Measurements from ENCODE around the gene SRD5A1. TPM values are rescaled to one million over a fixed set of nuclear protein-coding genes. Genes with fewer than 3 reads are reported as not detected.
"Not testable (repeated sequence)": the region's sequence is repeated elsewhere in the genome, so short reads cannot be mapped to it uniquely, and the experiment has no call there.

SRD5A1 gene
- total RNA-seq, 4 donors from 2014 or later: 0.75 to 4.3 (median 3.3) TPM

- Histone ChIP-seq H3K27ac (no peak overlapping the region), H3K4me1 (no peaks in the 10 kb centered on the region), H3K36me3 (no peaks in the 10 kb centered on the region), H3K9me3 (no peaks in the 10 kb centered on the region), H3K27me3 (no peaks in the 10 kb centered on the region), H3K4me3 (no peak overlapping the region)
- no peak for TF ChIP-seq POLR2A (IDR thresholded peaks at IDR 0.05)
- TF ChIP-seq, protein P1, sequence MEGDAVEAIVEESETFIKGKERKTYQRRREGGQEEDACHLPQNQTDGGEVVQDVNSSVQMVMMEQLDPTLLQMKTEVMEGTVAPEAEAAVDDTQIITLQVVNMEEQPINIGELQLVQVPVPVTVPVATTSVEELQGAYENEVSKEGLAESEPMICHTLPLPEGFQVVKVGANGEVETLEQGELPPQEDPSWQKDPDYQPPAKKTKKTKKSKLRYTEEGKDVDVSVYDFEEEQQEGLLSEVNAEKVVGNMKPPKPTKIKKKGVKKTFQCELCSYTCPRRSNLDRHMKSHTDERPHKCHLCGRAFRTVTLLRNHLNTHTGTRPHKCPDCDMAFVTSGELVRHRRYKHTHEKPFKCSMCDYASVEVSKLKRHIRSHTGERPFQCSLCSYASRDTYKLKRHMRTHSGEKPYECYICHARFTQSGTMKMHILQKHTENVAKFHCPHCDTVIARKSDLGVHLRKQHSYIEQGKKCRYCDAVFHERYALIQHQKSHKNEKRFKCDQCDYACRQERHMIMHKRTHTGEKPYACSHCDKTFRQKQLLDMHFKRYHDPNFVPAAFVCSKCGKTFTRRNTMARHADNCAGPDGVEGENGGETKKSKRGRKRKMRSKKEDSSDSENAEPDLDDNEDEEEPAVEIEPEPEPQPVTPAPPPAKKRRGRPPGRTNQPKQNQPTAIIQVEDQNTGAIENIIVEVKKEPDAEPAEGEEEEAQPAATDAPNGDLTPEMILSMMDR (IDR thresholded peaks at IDR 0.05 in 4 of 5, conservative IDR thresholded peaks at IDR 0.05 in 1 of 5): no peak
- ATAC-seq (no peak), DNase-seq (no peak)
- in situ Hi-C loops (cut with MboI; ENCODE audit: low sequenced_read_pairs in 4 of 4) (no loop called here), intact Hi-C loops (cut with DNase I; ENCODE audit: low total_unique reads) (no loop called here)
Observed at GRCh38 chr5:6666762-6667161, 33.5 kb downstream of the SRD5A1 start.

GRCh38 chr5:6667648-6668047 is 34.4 kb downstream of the SRD5A1 start:
- Histone ChIP-seq H3K36me3 (no peaks in the 10 kb centered on the region), H3K4me1 (no peaks in the 10 kb centered on the region), H3K4me3 (no peak overlapping the region), H3K27me3 (no peaks in the 10 kb centered on the region), H3K9me3 (no peaks in the 10 kb centered on the region), H3K27ac (no peak overlapping the region)
- in situ Hi-C loops (cut with MboI; ENCODE audit: low sequenced_read_pairs in 4 of 4) (no loop called here), intact Hi-C loops (cut with DNase I; ENCODE audit: low total_unique reads) (no loop called here)
- ATAC-seq (no peak), DNase-seq (no peak)
- TF ChIP-seq, protein P1 (IDR thresholded peaks at IDR 0.05 in 4 of 5, conservative IDR thresholded peaks at IDR 0.05 in 1 of 5): no peak
- TF ChIP-seq POLR2A (IDR thresholded peaks at IDR 0.05): no peak

DNA sequence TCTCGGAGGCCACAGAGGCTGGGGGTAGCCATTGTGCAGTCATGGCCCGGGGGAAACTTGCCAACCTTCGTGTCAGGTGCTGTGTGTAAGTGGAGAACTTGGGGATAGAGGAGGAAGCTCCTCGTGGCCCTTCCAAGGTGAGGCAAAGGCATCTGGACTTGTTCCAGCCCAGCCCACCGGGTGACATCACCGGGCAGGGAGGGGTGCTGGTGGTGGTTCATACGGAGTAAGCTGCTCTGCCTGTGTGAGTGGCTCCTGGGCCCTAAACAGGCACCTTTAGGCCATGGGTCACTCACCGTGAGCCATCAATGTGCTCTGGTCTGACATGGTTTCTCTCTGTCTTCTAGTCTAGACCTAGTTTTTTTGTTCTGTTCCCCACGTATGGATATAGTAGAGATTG is 35.5 kb downstream of the SRD5A1 start:
- DNase-seq; in situ Hi-C loops (cut with MboI; ENCODE audit: low sequenced_read_pairs in 4 of 4); intact Hi-C loops (cut with DNase I; ENCODE audit: low total_unique reads); ATAC-seq; H3K4me1 ChIP-seq; H3K27me3 ChIP-seq; H3K27ac ChIP-seq; H3K36me3 ChIP-seq; H3K4me3 ChIP-seq; H3K9me3 ChIP-seq: not testable (repeated sequence)

DNA sequence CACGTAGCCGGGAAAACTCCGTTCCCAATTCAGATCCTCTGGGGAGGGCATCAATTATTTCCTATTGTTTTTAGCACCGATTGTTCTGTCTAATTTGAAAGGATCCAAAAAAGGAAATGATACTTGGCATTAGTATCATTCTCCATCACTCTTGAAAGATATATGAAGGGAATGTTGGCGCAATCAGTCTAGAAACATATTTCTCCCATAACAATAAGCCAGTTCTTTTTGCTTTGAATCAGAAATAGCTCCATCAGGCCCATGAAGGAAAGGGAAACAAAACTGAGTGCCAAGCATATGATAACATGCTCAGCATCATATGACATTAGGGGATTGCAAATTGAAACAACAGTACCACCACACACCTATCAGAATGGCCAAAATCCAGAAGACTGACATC is 39.8 kb downstream of the SRD5A1 start:
- intact Hi-C loops (cut with DNase I; ENCODE audit: low total_unique reads): no loop called here
- H3K27me3 ChIP-seq: no peaks in the 10 kb centered on the region
- no peak for DNase-seq
- H3K9me3 ChIP-seq: no peaks in the 10 kb centered on the region
- in situ Hi-C loops (cut with MboI; ENCODE audit: low sequenced_read_pairs in 4 of 4): no loop called here
- no peaks in the 10 kb centered on the region for H3K4me1 ChIP-seq
- H3K4me3 ChIP-seq: no peak overlapping the region
- TF ChIP-seq, protein P1 (IDR thresholded peaks at IDR 0.05 in 4 of 5, conservative IDR thresholded peaks at IDR 0.05 in 1 of 5): no peak
- no peak for TF ChIP-seq POLR2A (IDR thresholded peaks at IDR 0.05)
- H3K27ac ChIP-seq: no peak overlapping the region
- ATAC-seq: no peak
- no peaks in the 10 kb centered on the region for H3K36me3 ChIP-seq

- intact Hi-C loops (cut with DNase I; ENCODE audit: low total_unique reads) (no loop called here), in situ Hi-C loops (cut with MboI; ENCODE audit: low sequenced_read_pairs in 4 of 4) (no loop called here)
- DNase-seq (no peak), ATAC-seq (no peak)
- H3K36me3 ChIP-seq: no peaks in the 10 kb centered on the region
- no peak overlapping the region for H3K27ac ChIP-seq
- no peak for TF ChIP-seq POLR2A (IDR thresholded peaks at IDR 0.05)
- TF ChIP-seq, protein P1 (IDR thresholded peaks at IDR 0.05 in 4 of 5, conservative IDR thresholded peaks at IDR 0.05 in 1 of 5): no peak
- no peaks in the 10 kb centered on the region for H3K27me3 ChIP-seq
- H3K9me3 ChIP-seq: no peaks in the 10 kb centered on the region
- no peaks in the 10 kb centered on the region for H3K4me1 ChIP-seq
- no peak overlapping the region for H3K4me3 ChIP-seq
Observed at GRCh38 chr5:6673963-6674362, 40.7 kb downstream of the SRD5A1 start.
